Measurements from ENCODE around the gene CEBPA.

GRCh38 chr19:33316541-33317264 lies 14.4 kb upstream of the CEBPA start:
- TF ChIP-seq, protein P1, sequence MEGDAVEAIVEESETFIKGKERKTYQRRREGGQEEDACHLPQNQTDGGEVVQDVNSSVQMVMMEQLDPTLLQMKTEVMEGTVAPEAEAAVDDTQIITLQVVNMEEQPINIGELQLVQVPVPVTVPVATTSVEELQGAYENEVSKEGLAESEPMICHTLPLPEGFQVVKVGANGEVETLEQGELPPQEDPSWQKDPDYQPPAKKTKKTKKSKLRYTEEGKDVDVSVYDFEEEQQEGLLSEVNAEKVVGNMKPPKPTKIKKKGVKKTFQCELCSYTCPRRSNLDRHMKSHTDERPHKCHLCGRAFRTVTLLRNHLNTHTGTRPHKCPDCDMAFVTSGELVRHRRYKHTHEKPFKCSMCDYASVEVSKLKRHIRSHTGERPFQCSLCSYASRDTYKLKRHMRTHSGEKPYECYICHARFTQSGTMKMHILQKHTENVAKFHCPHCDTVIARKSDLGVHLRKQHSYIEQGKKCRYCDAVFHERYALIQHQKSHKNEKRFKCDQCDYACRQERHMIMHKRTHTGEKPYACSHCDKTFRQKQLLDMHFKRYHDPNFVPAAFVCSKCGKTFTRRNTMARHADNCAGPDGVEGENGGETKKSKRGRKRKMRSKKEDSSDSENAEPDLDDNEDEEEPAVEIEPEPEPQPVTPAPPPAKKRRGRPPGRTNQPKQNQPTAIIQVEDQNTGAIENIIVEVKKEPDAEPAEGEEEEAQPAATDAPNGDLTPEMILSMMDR (IDR thresholded peaks at IDR 0.05) = no peak
- TF ChIP-seq POLR2A (IDR thresholded peaks at IDR 0.05) = no peak
